ENCODE measurements around the gene NDUFAF8. TPM values are rescaled to one million over a fixed set of nuclear protein-coding genes. Genes with fewer than 3 reads are reported as not detected.

NDUFAF8 gene
- total and polyA plus RNA-seq, 10 of the 15 experiments (the other 5 are each of a cell fraction or from before 2014, with no cell fraction given) = 22.0 to 307 (median 106) TPM

DNA sequence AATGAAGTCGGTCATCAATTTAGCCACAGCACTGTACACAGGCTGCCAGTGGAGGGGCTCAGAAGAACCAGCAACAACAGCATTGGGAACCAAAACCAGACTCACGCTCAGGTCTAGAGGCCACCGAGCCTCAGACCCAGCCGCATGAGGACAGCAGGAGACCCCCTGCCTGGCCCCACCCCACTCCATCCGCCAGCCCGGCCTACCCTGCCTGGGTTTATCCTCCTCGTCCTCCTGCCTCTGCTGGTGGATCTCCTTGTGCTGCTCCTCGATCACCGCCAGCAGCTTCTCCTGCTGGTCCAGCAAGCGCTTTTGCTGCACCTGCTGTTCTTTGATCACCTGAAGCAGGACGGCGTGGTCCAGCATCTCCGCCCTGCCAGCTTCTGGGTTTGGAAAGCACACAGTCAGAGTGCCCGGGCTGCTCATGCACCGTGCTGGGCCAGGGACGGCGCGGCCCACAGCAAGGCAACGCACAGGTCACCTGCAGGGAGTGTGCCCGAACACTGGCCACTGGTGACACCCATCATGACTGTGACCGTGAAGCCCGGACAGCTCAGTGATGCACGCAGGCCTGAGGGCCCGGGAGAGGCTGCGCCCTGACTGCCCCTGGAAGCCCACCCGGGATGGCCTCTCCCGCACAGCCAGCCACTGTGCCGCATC is 7.7 kb downstream of the NDUFAF8 start:
- no peaks in the 10 kb centered on the region for H3K9me3 ChIP-seq (replicated peaks; ENCODE audit: control insufficient read depth, insufficient read depth, low read length)
- no peak overlapping the region for H3K9ac ChIP-seq (ENCODE audit: control insufficient read depth, insufficient read depth, low read length)
- WGBS (ENCODE audit: insufficient coverage, insufficient replicate concordance, low lambda C conversion rate, missing lambda C conversion rate) = 97% methylated on average over 24 of the region's 28 CpGs
- BruUV-seq (replicated peaks) = TSS peak; percentile 67
- H3K4me2 ChIP-seq (ENCODE audit: control insufficient read depth, insufficient read depth) = no peak overlapping the region
- SMC1A ChIA-PET (ENCODE audit: uncharacterized antibody, unreplicated experiment) = no interaction called here
- intact Hi-C loops (cut with micrococcal nuclease; ENCODE audit: unreplicated experiment) (no loop called here), in situ Hi-C loops (cut with MboI) (loop anchor here (25.0 kb wide), 1 partner anchor 235 kb away; no protein-coding TSS in a partner anchor)
- no peak overlapping the region for H3K27ac ChIP-seq (ENCODE audit: control insufficient read depth, insufficient read depth)
- no peak overlapping the region for H2AFZ ChIP-seq (ENCODE audit: control insufficient read depth, low read depth, low read length)
- no peaks in the 10 kb centered on the region for H3K27me3 ChIP-seq (replicated peaks in 1 of 2; ENCODE audit: control insufficient read depth in 2 of 2, insufficient read depth in 2 of 2, low read length in 1 of 2)
- DNase-seq (ENCODE audit: low read depth, low spot score) = no peak
- H3K4me3 ChIP-seq = no peak overlapping the region
- peaks cover 0 to 2% of the 10 kb centered on the region in 2 experiments; a peak in 3 of 4 replicates for H3K36me3 ChIP-seq (ENCODE audit: control insufficient read depth in 2 of 2, insufficient read depth in 2 of 2, low read length in 1 of 2)
- TF ChIP-seq PBX3 (IDR thresholded peaks at IDR 0.05; ENCODE audit: insufficient replicate concordance, low read depth, low read length) = no peak
- TF ChIP-seq CHD4 (IDR thresholded peaks at IDR 0.05) = no peak
- TF ChIP-seq CBFB (IDR thresholded peaks at IDR 0.05; ENCODE audit: low read depth) = no peak
- peak; percentile 74 for TF ChIP-seq POLR2A (IDR thresholded peaks at IDR 0.05; ENCODE audit: low read depth, low read length)
- TF ChIP-seq SREBF1 (IDR thresholded peaks at IDR 0.05; ENCODE audit: low read length) = no peak
- no peak for TF ChIP-seq BCL11A (IDR thresholded peaks at IDR 0.05; ENCODE audit: low read depth, low read length)
- no peak for FAIRE-seq
- POLR2A ChIA-PET = no interaction called here
- ATAC-seq = no peak
- H3K79me2 ChIP-seq (ENCODE audit: control insufficient read depth, insufficient read depth, low read length) = no peaks in the 10 kb centered on the region
- CTCF ChIA-PET = interaction anchor here (0.7 kb wide), 1 partner anchor 95 kb away, joined by 3 read pairs; no protein-coding TSS in a partner anchor
- no peaks in the 10 kb centered on the region for H4K20me1 ChIP-seq (ENCODE audit: control insufficient read depth, insufficient read depth)
- RAD21 ChIA-PET (ENCODE audit: unreplicated experiment) = interaction anchor here (0.7 kb wide), 1 partner anchor 62 kb away, joined by 3 read pairs; no protein-coding TSS in a partner anchor
- H3K4me1 ChIP-seq (ENCODE audit: control insufficient read depth, insufficient read depth, low read length) = peaks cover 18% of the 10 kb centered on the region

Data from GM12878 (cell line).